Colon (tissue), 2 donors: ENCODE measurements around the gene NDUFS6.

Source experiments
- FAIRE-seq: peaks from 2 replicates; lab custom pipeline; 2012; peaks lifted over from hg19 to GRCh38; lab: Jason Lieb, UNC
- donor health status: control.
- donor health status: control.

The NDUFS6 gene

DNA sequence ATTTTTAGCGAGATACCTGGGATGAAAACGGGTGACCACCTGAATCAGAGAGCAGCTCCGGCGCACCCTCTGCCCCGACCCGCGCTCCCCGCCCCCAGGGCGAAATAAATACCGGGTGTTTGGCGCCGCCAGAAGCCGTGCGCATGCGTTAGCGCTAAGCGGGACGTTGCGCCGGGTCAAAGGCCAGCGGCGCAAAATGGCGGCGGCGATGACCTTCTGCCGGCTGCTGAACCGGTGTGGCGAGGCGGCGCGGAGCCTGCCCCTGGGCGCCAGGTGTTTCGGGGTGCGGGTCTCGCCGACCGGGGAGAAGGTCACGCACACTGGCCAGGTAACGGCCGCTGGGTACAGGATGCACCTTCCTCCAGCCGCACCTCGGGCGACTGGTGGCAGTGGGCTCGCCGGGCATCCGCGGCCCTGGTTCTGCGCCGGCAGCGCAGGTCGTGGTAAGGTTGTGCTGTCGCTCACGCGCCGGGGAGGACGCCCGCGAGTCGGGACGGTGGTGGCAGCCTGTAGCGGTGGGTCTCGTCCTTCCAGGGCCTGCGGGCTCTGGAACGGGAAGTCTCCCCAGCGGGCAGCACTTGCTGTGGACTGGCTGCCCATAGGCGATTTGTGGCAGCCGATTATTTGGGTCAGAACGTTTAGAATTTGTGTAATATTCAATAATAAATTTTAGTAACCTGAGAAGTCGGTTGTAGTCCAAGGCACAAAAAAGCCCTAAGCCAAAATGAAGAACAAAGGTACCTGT lies at the start of gene NDUFS6:
Gene NDUFS6, plus strand, starts transcription at position 186 of the 745 bp plus-strand sequence. Its CDS starts 11 bp downstream, at position 197.
- no peak for FAIRE-seq

DNA sequence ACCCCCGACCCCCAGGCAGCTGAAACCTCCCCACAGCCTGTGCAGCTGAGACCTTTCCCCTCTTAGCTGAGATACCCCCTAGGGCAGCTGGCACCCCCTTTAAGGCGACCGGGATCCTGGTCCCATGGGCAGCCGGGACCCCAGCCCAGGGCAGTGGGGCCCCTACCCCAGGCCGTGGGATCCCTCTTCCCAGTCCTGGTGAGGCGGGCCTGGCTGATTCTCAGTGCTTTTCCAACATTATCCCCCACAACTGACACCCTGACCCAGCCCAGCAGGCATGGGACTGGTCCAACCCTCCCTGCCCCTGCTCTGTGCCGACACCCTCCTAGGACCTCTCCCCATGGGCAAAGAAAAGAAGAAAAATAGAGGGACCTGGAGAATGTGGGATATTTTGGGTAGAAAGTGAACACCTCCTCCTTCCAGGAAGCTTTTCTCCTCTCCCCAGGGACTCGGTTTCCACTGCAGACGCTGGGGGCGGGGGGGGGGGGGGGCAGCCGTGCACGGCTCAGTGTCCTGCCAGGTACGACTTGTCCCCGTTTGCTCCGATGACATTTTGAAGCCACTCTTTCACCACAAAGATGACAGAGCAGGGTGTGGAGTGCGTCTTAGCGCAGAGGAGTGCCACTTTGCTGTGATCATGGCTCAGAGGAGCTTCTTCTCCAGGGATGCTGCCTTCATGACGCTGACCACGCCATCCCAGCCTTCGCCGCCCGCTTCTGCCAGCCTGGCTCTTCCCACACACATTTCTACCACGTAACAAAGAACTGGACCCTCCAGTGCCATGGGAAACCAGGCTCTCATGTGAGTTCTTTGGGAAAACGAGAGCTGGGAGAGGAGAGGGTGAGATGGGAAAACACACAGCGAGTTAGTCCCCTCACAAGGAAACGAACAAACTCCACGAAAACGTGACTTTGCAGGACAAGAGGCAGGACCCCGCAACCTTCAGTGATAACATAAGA lies 49.1 kb upstream of the NDUFS6 start:
- FAIRE-seq: no peak

DNA sequence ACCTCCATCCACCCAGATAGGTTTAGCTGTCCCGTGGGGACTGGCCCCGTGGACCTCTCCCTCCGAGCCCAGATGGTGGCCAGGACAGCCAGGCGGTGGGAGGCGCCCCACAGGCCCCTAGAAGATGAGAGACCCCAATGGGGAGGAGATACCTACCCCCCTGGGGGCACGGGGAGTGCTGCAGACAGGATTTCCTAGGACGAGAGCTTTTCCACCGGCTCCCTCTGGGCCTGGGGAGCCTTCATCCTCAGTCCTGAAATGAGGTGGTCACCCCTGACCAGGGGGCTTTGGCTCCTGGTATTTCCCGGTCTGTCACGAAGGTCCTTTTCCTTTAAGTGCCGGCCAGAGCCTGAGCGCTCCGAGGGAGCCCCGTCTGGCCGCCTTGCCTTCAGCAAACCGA lies 48.3 kb upstream of the NDUFS6 start:
- FAIRE-seq: no peak

GRCh38 chr5:1753490-1753889 lies 47.7 kb upstream of the NDUFS6 start:
- no peak for FAIRE-seq

- FAIRE-seq: no peak
These were observed 46.5 kb upstream of the NDUFS6 start for GRCh38 chr5:1754531-1755220.

- no peak for FAIRE-seq
These were observed 45.8 kb upstream of the NDUFS6 start for GRCh38 chr5:1755321-1755949.

DNA sequence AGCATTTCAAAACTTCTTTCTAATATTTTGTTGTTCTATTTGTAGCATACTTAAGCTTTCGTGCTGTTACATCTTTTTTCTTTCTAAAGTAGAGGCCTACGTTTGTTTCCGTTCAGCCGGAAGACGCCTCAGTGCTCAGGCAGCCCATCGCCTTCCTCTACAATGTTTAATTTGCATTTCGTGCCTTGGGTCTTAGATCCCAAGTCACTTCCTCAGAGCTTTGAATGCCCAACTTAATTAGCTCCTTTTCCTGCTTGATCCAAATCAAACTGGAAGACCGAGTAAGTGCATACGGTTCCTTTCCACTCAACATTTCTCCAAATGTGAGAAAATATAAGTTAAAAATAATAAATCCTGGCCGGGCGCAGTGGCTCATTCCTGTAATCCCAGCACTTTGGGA lies 44.7 kb upstream of the NDUFS6 start:
- FAIRE-seq: no peak

DNA sequence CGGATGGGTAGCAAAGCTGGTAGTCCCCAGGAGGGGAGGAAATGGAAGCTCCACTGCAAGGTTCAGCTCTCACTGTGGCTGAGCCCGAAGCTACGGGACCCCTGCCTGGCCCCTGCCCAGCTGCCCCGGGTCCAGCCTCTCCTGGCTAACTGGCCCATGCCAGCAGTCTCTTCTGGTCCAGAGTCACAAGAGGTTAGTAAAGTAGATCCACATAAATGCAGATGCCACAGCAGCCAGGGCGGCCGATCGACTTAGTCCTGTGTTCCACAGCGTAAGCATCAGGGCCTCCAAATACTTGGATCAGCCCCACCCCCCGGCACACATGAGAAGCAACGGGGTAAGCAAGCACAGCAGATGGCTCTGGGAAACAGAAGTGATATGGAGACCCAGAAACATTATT lies 43.7 kb upstream of the NDUFS6 start:
- FAIRE-seq: no peak

GRCh38 chr5:1758574-1758973 lies 42.6 kb upstream of the NDUFS6 start:
- no peak for FAIRE-seq

DNA sequence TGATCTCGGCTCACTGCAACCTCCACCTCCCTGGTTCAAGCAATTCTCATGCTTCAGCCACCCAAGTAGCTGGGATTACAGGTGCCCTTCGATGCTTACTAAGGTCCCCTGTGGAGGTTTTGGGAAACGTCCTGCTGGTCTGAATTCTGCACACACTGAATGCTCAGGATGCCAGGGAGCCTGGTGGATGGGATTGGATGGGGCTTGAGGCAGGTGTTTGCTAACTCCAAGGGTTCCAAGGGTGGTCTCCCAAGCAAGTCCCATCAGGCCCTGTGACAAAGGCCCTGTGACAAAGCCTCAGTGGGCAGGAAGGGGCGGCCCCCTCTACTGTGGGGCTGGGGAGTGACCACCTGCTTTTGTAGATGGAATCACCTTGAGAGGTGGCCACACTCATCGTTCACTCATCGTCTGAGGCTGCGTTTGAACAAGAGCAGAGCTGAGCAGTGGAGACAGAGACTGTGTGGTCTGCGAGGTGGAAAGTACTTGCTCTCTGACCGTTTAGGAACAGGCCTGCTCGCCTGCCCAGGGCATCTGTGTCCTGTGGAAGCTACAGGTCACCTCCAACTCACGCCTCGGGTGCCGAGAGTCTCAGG lies 41.7 kb upstream of the NDUFS6 start:
- FAIRE-seq: no peak

DNA sequence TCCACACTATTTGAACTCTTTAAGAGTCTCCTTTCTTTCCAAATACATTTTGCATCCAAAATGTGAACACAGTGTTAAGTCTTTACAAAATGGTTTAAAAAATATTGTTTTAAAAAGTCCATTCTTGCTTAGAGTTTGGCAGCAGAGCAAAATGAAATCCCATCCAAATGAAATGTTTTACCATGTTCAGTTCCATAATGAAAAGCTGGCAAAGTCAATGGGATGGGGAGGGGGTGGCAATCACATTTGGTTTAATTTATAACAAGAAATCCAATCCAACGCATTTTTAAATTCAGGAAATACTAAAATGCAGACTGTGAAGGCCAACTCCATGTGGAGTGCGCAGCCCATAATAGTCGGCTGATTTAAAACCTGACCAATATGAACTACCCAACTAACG lies 41.0 kb upstream of the NDUFS6 start:
- no peak for FAIRE-seq

DNA sequence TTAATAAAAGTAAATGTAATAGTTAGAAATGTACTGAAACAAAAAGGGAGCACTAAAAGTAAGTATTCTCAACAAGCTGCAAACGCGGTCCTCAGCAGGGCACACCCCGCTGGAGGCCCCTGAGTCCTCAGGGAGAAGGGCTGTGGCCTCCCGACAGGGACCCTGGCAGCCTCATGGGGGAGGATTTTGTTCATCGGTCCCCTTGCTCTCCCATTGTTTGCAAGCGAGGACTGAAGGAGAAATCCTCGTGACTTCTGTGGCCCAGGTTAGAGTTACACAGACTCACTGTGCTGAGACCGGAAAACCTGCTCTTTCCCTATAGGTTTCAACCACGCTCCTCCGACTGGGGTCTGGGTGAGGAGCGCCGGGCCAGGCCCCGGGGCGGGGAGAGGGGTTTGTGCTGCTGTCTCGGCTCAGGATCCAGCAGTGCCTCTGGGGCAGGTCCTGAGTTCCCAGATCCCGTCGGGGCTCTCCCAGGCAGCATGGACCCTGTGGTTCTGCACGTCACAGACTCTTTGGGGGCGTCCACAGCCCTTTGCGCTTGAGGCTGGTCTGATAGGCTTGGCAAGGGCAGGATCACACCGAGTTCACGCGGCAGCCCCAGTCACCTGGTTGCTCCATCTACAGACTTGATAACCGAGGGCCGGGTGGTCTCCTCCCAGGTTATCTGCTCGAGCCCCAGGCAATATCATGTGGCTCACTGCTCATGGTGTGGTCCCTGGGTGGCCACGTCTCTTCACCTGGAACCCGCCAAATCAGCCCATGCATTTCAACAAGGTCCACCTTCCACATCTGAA lies 40.4 kb upstream of the NDUFS6 start:
- no peak for FAIRE-seq

DNA sequence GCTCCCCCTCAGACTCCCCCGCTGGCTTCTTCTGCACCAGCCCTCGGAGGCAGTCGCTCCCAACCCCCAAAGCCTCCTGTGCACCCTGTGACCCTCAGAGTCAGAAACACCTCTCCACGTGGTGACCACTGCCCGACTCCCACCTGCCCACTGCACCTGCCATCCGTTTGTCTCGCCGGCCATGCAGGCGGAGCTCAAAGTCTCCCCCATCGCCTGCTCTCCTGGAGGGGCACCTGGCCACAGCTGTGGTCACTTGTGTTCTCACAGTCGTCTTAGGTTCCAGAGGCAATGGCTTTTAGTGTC lies 39.8 kb upstream of the NDUFS6 start:
- no peak for FAIRE-seq

DNA sequence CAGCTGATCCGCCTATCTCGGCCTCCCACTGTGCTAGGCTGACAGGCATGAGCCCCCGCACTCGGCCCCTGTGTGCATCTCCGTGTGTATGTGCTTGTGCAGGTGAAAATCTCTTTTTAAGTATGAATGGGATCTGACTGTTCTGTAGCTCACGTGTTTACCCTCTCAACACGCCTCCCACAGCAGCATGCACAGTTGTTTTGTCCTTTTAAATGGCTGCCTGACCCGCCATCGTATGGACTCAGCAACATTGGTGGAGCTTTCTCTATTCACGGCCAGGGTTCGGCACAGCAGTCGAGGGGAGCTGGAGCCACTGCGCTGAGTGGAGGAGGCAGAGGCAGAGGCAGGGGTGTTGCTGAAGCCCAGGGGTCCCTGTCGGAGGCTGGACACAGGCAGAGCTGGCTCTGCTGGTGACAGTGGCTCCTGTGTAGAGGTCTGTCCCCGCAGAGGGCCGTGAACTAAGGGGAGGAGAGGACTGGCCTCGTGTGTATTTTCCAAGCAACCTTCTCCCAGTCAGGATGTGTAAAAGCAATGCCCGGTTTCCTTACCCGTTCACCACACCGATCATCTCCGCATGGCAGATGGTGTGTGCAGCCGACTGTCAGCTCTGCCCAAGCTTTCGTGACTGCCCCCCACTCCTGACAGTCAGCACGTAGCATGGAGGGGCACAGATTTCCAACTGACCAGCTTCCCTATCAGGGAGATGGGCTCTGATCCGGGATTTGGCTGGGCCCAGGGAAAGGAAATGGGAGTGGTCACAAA lies 38.9 kb upstream of the NDUFS6 start:
- no peak for FAIRE-seq

GRCh38 chr5:1762883-1763547 lies 38.2 kb upstream of the NDUFS6 start:
- no peak for FAIRE-seq

GRCh38 chr5:1763548-1763911 lies 37.7 kb upstream of the NDUFS6 start:
- no peak for FAIRE-seq

DNA sequence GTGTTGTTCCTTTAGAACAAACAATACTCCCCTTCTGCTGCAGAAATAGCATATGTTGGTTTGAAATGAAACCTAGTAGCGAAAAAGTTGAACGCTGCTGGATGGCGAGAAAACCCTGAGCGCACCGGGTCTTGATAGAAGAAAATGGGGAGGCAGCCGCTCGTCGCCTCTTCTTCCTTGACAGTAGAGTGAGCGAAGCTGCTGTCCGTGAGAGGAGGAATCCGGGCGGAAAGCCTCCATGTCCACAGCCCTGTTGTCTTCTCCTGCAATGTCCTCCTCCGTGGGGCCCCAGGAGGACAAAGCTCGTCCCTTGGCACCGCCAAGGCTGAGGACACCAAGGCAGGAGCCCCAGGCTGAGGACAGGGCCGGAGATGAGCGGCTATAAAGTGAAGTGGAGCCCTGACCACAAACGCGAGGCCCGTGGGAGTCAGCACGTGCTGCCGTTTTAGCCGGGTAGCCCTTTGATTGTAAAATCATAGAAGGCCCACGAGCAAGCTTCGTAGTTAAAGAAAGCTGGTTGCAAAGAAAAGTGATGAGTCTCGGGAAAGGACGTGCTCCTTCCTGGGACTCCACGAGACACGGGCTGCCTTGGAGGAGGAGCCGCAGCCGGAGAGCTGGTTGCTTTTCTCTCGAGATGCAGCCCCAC lies 37.1 kb upstream of the NDUFS6 start:
- no peak for FAIRE-seq

GRCh38 chr5:1764606-1764960 lies 36.6 kb upstream of the NDUFS6 start:
- no peak for FAIRE-seq

GRCh38 chr5:1765141-1765879 lies 35.9 kb upstream of the NDUFS6 start:
- FAIRE-seq: no peak
